ENCODE data around the gene NLGN4X. TPM values are rescaled to one million over a fixed set of nuclear protein-coding genes. Genes with fewer than 3 reads are reported as not detected.

The NLGN4X gene
- total and polyA plus RNA-seq, 8 donors, result 0.11 to 1.4 (median 0.48) TPM

GRCh38 chrX:6026980-6027379, 201.7 kb downstream of the NLGN4X start:
- Histone ChIP-seq H3K9me3 (no peaks in the 10 kb centered on the region), H3K4me1 (no peaks in the 10 kb centered on the region), H3K27me3 (no peaks in the 10 kb centered on the region), H3K27ac (no peak overlapping the region), H3K4me3 (no peak overlapping the region), H3K36me3 (no peaks in the 10 kb centered on the region)
- DNase-seq (no peak), FAIRE-seq (no peak), ATAC-seq (no peak)
- WGBS, 2 donors, result 53 to 66% methylated on average over 6 of the region's 6 CpGs
- TF ChIP-seq CTCF (IDR thresholded peaks at IDR 0.05), result no peak
- intact Hi-C loops (cut with DNase I), result no loop called here

DNA sequence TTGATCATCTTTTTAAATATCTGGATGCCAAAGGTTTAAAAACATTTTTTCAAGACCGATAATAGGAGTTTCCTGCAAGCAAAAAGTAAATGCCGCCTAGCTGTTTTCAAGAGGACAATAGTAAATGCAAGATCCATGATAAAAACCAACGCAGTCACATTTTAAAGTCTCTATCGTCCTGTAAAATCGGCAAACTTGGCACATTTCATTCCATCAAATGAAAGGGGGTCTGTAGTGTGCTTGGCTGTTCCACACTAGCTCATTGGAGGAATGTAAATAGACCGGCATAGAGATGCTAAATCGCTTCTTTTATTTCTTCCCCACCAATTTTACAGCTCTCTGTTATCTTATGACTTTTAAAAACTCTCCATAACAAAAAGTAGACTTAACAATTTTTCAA, 202.2 kb downstream of the NLGN4X start:
- 34 to 40% methylated on average over 7 of the region's 7 CpGs for WGBS, 2 donors

GRCh38 chrX:6024204-6024603, 204.5 kb downstream of the NLGN4X start:
- DNase-seq (no peak), ATAC-seq (no peak), FAIRE-seq (no peak)
- intact Hi-C loops (cut with DNase I), result no loop called here
- Histone ChIP-seq H3K4me3 (no peak overlapping the region), H3K4me1 (no peaks in the 10 kb centered on the region), H3K36me3 (no peaks in the 10 kb centered on the region), H3K27ac (no peak overlapping the region), H3K9me3 (no peaks in the 10 kb centered on the region), H3K27me3 (no peaks in the 10 kb centered on the region)
- no peak for TF ChIP-seq CTCF (IDR thresholded peaks at IDR 0.05)
- WGBS, 2 donors, result 79 to 80% methylated on average over 4 of the region's 4 CpGs

More for the DNA sequence above, 202.2 kb downstream of the NLGN4X start:
- ATAC-seq, result no peak
- H3K27me3 ChIP-seq, result no peaks in the 10 kb centered on the region
- H3K36me3 ChIP-seq, result no peaks in the 10 kb centered on the region
- no peak overlapping the region for H3K27ac ChIP-seq
- DNase-seq, result no peak
- no peak for TF ChIP-seq CTCF (IDR thresholded peaks at IDR 0.05)
- no peak for FAIRE-seq
- no peak overlapping the region for H3K4me3 ChIP-seq
- intact Hi-C loops (cut with DNase I), result no loop called here
- H3K9me3 ChIP-seq, result no peaks in the 10 kb centered on the region
- H3K4me1 ChIP-seq, result no peaks in the 10 kb centered on the region

GRCh38 chrX:6021316-6022091, 207.2 kb downstream of the NLGN4X start:
- 7 to 10% methylated on average over 4 of the region's 4 CpGs for WGBS, 2 donors
- TF ChIP-seq CTCF (IDR thresholded peaks at IDR 0.05), result peak; percentile 46 to 69 (median 62)
- Histone ChIP-seq H3K4me3 (no peak overlapping the region), H3K27ac (no peak overlapping the region), H3K27me3 (no peaks in the 10 kb centered on the region), H3K9me3 (no peaks in the 10 kb centered on the region), H3K36me3 (no peaks in the 10 kb centered on the region), H3K4me1 (no peaks in the 10 kb centered on the region)
- ATAC-seq (peak in 3 of 4 donors; percentile 43 to 54 (median 51)), DNase-seq (peak in 2 of 6 donors; percentile 2 to 40), FAIRE-seq (no peak)
- intact Hi-C loops (cut with DNase I), result no loop called here

- intact Hi-C loops (cut with DNase I), result no loop called here
- no peak overlapping the region for H3K4me3 ChIP-seq
- DNase-seq (no peak), ATAC-seq (no peak), FAIRE-seq (no peak)
- no peaks in the 10 kb centered on the region for H3K27me3 ChIP-seq
- no peaks in the 10 kb centered on the region for H3K36me3 ChIP-seq
- no peaks in the 10 kb centered on the region for H3K4me1 ChIP-seq
- no peak for TF ChIP-seq CTCF (IDR thresholded peaks at IDR 0.05)
- 46 to 52% methylated on average over 4 of the region's 4 CpGs for WGBS, 2 donors
- no peak overlapping the region for H3K27ac ChIP-seq
- H3K9me3 ChIP-seq, result no peaks in the 10 kb centered on the region
Observed at GRCh38 chrX:6019076-6019475, 209.6 kb downstream of the NLGN4X start.

All from pancreas (tissue), 10 donors.